Smooth muscle cell (in vitro differentiated cells): ENCODE results near the gene FOXO6. TPM values are rescaled to one million over a fixed set of nuclear protein-coding genes. Genes with fewer than 3 reads are reported as not detected.

Experiments used
- DNase-seq: peaks from one replicate; lab custom pipeline; 2025; ENCODE audit not compliant: unreplicated experiment; lab: John Stamatoyannopoulos, UW
- H2AFZ ChIP-seq: fragments of 200-600 bp; sonication (generic); 2 replicates; pipeline ENCODE4 v1.6.0; 2016; ENCODE audit warnings: antibody characterized with exemption, low read depth, mild to moderate bottlenecking
- H3F3A ChIP-seq: fragments of 200-600 bp; sonication (generic); 2 replicates; pipeline ENCODE4 v1.6.0; 2017; ENCODE audit warnings: antibody characterized with exemption, low read depth
- H3K27ac ChIP-seq: fragments of 200-600 bp; sonication (generic); 2 replicates; pipeline ENCODE4 v1.5.1; 2016; ENCODE audit warnings: low read depth, mild to moderate bottlenecking
- H3K27me3 ChIP-seq: fragments of 200-600 bp; sonication (generic); 2 replicates; pipeline ENCODE4 v1.6.1; 2016; ENCODE audit warnings: low read depth, mild to moderate bottlenecking
- H3K36me3 ChIP-seq: fragments of 200-600 bp; sonication (generic); 2 replicates; pipeline ENCODE4 v1.5.1; 2016; ENCODE audit warnings: low read depth
- H3K4me1 ChIP-seq: fragments of 200-600 bp; sonication (generic); 2 replicates; pipeline ENCODE4 v1.5.1; 2016; ENCODE audit warnings: low read depth
- H3K4me2 ChIP-seq: fragments of 200-600 bp; sonication (generic); 2 replicates; pipeline ENCODE4 v1.6.0; 2016; ENCODE audit warnings: mild to moderate bottlenecking
- H3K4me3 ChIP-seq: fragments of 200-600 bp; sonication (generic); 2 replicates; pipeline ENCODE4 v1.5.1; 2016; ENCODE audit warnings: mild to moderate bottlenecking
- H3K79me2 ChIP-seq: fragments of 200-600 bp; sonication (generic); 2 replicates; pipeline ENCODE4 v1.6.0; 2016; ENCODE audit warnings: low read depth, mild to moderate bottlenecking
- H3K9ac ChIP-seq: fragments of 200-600 bp; sonication (generic); 2 replicates; pipeline ENCODE4 v1.6.0; 2016; ENCODE audit warnings: low read depth
- H3K9me3 ChIP-seq: fragments of 200-600 bp; sonication (generic); replicated peaks from 2 replicates; pipeline ENCODE4 v1.5.1; 2016; ENCODE audit warnings: low read depth
- H4K20me1 ChIP-seq: fragments of 200-600 bp; sonication (generic); 2 replicates; pipeline ENCODE4 v1.6.0; 2016; ENCODE audit warnings: low read depth
- CTCF ChIP-seq: fragments of 200-600 bp; sonication (generic); IDR thresholded peaks from 2 replicates; pipeline ENCODE4 v1.5.1; 2017; ENCODE audit warnings: borderline replicate concordance, mild to moderate bottlenecking, antibody characterized with exemption; ENCODE audit not compliant: insufficient read depth, poor library complexity, severe bottlenecking
- WGBS: methylation state at CpG from one replicate; pipeline ENCODE4 v1.1.7; 2016; ENCODE audit warnings: low lambda C conversion rate; 5-methylcytosine and 5-hydroxymethylcytosine counted together
- polyA plus RNA-seq: library from polyadenylated mRNA; unstranded; fragments of >200 nt; fragmentation: Nextera tagmentation; extraction: Ambion mirVana; gene quantifications from 2 replicates; pipeline ENCODE4 v1.2.1, GENCODE V29; 2016
- total RNA-seq: library from RNA; depleted of rRNA; stranded (reverse); fragments of >200 nt; gene quantifications from 2 replicates; pipeline ENCODE4 v1.2.3, GENCODE V29; 2014

Gene FOXO6
- total and polyA plus RNA-seq, 2 experiments from 2014 or later: 0.85 to 1.7 TPM

DNA sequence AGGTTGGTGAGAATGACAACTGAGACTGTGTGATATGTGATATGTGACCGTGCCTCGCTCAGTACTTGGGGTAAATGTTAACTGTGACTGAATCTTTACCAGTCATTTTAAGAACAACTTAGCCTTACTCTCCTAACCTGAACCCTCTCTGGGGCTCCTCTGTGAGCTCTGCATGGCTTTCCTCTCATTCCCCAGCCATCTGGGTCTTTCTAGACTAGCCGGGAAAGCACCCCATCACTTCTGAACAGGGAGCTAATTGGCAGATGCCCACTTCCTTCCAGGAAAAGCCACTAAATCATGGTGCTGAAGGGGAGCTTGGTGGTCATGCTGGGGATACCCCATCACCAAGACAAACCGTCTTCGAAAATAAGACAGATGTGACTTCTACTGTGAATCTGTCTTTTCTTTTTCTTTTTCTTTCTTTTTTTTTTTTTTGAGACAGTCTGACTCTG, 16.5 kb upstream of the FOXO6 start:
- H3K4me3 ChIP-seq: no peak overlapping the region
- H3K27ac ChIP-seq: no peak overlapping the region
- no peak overlapping the region for H2AFZ ChIP-seq
- H3K4me1 ChIP-seq: no peaks in the 10 kb centered on the region
- H4K20me1 ChIP-seq: no peaks in the 10 kb centered on the region
- DNase-seq: no peak
- H3K36me3 ChIP-seq: no peaks in the 10 kb centered on the region
- WGBS: 96% methylated on average over 5 of the region's 5 CpGs
- no peaks in the 10 kb centered on the region for H3K79me2 ChIP-seq
- no peak overlapping the region for H3K9ac ChIP-seq
- H3K4me2 ChIP-seq: no peak overlapping the region
- H3F3A ChIP-seq: no peaks in the 10 kb centered on the region
- H3K27me3 ChIP-seq: no peaks in the 10 kb centered on the region
- no peak for TF ChIP-seq CTCF
- no peaks in the 10 kb centered on the region for H3K9me3 ChIP-seq

GRCh38 chr1:41345434-41346075, 15.7 kb upstream of the FOXO6 start:
- no peak for TF ChIP-seq CTCF
- WGBS: 73% methylated on average over 4 of the region's 4 CpGs
- no peak overlapping the region for H3K27ac ChIP-seq
- H3K9ac ChIP-seq: no peak overlapping the region
- no peaks in the 10 kb centered on the region for H3K9me3 ChIP-seq
- H3K4me3 ChIP-seq: no peak overlapping the region
- no peaks in the 10 kb centered on the region for H3K27me3 ChIP-seq
- no peaks in the 10 kb centered on the region for H3F3A ChIP-seq
- H4K20me1 ChIP-seq: no peaks in the 10 kb centered on the region
- no peaks in the 10 kb centered on the region for H3K79me2 ChIP-seq
- no peaks in the 10 kb centered on the region for H3K36me3 ChIP-seq
- H2AFZ ChIP-seq: no peak overlapping the region
- H3K4me1 ChIP-seq: no peaks in the 10 kb centered on the region
- DNase-seq: no peak
- H3K4me2 ChIP-seq: no peak overlapping the region

DNA sequence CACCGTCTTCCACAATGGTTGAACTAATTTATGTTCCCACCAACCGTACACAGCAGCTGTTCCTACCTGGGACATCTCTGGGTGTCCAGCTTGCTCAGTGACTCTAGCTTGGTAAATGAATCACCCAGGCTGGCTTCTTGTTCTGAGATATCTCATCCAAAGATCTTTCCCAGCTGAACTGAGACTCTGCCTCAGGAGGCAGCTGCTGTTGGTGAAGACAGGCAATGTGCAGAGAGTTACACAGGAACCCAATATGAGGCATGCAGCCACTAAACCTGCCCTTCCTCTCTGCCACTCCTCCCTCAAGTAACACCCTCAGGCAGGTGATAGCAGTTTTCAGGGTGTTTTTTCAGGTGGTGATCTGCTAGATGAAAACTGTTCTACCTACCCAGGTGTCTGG, 14.0 kb upstream of the FOXO6 start:
- Histone ChIP-seq H3K27me3 (no peaks in the 10 kb centered on the region), H3K9me3 (no peaks in the 10 kb centered on the region), H2AFZ (no peak overlapping the region), H3K27ac (no peak overlapping the region), H3K79me2 (no peaks in the 10 kb centered on the region), H3K4me2 (no peak overlapping the region), H3K4me1 (no peaks in the 10 kb centered on the region), H3K36me3 (no peaks in the 10 kb centered on the region), H3K9ac (no peak overlapping the region), H3K4me3 (no peak overlapping the region), H3F3A (no peaks in the 10 kb centered on the region), H4K20me1 (no peaks in the 10 kb centered on the region)
- no peak for DNase-seq
- no peak for TF ChIP-seq CTCF
- WGBS: 83% methylated on average over 2 of the region's 2 CpGs

- no peaks in the 10 kb centered on the region for H3K79me2 ChIP-seq
- no peaks in the 10 kb centered on the region for H3K27me3 ChIP-seq
- no peak overlapping the region for H3K9ac ChIP-seq
- no peak overlapping the region for H3K27ac ChIP-seq
- no peak for TF ChIP-seq CTCF
- H3K4me1 ChIP-seq: no peaks in the 10 kb centered on the region
- no peak for DNase-seq
- no peak overlapping the region for H3K4me2 ChIP-seq
- WGBS: 77% methylated on average over 4 of the region's 4 CpGs
- H3K9me3 ChIP-seq: no peaks in the 10 kb centered on the region
- no peaks in the 10 kb centered on the region for H4K20me1 ChIP-seq
- H3F3A ChIP-seq: no peaks in the 10 kb centered on the region
- no peak overlapping the region for H3K4me3 ChIP-seq
- H3K36me3 ChIP-seq: no peaks in the 10 kb centered on the region
- no peak overlapping the region for H2AFZ ChIP-seq
Measured at GRCh38 chr1:41348394-41348793, 12.8 kb upstream of the FOXO6 start.
